ENCODE measurements around the gene EPHA10.

DNA sequence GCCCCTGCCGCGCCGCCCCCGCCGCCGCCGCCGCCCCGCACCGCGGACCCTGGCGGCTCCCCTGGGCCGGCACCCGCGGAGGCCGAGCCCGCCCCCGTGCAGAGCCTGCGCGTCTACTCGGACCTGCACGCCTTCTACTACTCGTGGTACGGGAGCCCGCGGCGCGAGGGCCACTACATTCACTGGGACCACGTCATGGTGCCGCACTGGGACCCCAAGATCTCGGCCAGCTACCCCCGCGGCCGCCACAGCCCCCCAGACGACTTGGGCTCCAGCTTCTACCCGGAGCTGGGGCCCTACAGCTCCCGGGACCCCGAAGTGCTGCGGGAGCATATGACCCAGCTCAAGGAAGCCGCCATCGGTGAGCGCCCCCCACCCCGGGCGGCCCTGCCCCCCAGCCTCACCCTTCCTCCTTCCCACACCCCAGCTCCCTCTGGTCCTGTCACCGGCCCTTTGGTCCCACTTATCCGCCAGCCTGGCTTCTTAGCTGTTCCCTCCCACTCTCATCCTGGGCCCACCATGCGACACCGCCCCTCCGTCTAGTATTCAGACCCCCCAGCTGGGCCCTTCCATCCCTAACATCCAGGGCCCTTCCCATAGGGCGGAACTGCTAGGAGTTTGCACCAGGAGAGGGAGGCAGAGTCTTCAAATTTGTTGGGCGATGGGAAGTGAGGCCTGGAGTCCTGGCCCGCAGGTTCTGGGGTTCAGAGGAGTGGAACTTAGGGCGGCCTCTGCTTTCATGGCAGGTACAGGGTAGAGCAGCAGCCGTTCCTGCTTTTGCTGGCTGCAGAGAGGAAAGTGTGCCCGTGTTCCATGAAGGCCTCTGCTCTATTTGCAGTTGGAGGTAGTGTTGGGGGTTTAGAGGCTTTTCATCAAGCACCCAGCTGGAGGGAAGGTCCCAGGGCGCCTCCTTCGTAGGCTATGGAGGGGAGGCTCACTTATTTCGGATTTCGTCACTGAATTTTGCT is 29.7 kb upstream of the EPHA10 start:
- TF ChIP-seq ZBTB20 (tag by site-specific recombination; IDR thresholded peaks at IDR 0.05) (peak; percentile 90), REST (tag by site-specific recombination; IDR thresholded peaks at IDR 0.05) (no peak), GLI4 (tag by site-specific recombination; IDR thresholded peaks at IDR 0.05) (no peak), ZNF280D (tag by site-specific recombination; IDR thresholded peaks at IDR 0.05) (no peak), ZNF391 (tag by site-specific recombination; IDR thresholded peaks at IDR 0.05; ENCODE audit: borderline replicate concordance, low read depth) (no peak), CTCF (tag by site-specific recombination; IDR thresholded peaks at IDR 0.05) (peak; percentile 73), HOXD13 (CRISPR knock-in tag; IDR thresholded peaks at IDR 0.05; ENCODE audit: borderline replicate concordance) (no peak), KLF16 (tag by site-specific recombination; IDR thresholded peaks at IDR 0.05) (no peak), ZBTB1 (tag by site-specific recombination; IDR thresholded peaks at IDR 0.05) (no peak)
- TF ChIP-seq, protein P1, sequence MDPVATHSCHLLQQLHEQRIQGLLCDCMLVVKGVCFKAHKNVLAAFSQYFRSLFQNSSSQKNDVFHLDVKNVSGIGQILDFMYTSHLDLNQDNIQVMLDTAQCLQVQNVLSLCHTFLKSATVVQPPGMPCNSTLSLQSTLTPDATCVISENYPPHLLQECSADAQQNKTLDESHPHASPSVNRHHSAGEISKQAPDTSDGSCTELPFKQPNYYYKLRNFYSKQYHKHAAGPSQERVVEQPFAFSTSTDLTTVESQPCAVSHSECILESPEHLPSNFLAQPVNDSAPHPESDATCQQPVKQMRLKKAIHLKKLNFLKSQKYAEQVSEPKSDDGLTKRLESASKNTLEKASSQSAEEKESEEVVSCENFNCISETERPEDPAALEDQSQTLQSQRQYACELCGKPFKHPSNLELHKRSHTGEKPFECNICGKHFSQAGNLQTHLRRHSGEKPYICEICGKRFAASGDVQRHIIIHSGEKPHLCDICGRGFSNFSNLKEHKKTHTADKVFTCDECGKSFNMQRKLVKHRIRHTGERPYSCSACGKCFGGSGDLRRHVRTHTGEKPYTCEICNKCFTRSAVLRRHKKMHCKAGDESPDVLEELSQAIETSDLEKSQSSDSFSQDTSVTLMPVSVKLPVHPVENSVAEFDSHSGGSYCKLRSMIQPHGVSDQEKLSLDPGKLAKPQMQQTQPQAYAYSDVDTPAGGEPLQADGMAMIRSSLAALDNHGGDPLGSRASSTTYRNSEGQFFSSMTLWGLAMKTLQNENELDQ (tag by site-specific recombination; IDR thresholded peaks at IDR 0.05; ENCODE audit: low read depth), result no peak
- TF ChIP-seq, protein P2, sequence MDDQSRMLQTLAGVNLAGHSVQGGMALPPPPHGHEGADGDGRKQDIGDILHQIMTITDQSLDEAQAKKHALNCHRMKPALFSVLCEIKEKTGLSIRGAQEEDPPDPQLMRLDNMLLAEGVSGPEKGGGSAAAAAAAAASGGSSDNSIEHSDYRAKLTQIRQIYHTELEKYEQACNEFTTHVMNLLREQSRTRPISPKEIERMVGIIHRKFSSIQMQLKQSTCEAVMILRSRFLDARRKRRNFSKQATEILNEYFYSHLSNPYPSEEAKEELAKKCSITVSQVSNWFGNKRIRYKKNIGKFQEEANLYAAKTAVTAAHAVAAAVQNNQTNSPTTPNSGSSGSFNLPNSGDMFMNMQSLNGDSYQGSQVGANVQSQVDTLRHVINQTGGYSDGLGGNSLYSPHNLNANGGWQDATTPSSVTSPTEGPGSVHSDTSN (CRISPR knock-in tag; IDR thresholded peaks at IDR 0.05), result no peak
